DOHH2 (cell line): ENCODE results near the gene PIK3CB.

Source experiments
- EZH2phosphoT487 ChIP-seq: fragments of 200-600 bp; sonication (generic); IDR thresholded peaks from 2 replicates; pipeline ENCODE4 v1.6.1; 2017; ENCODE audit warnings: borderline replicate concordance, mild to moderate bottlenecking, antibody characterized with exemption, low read length, moderate library complexity, mixed read lengths
- TF ChIP-seq, protein P1 (sequence below): fragments of 200-600 bp; sonication (generic); IDR thresholded peaks from one replicate; pipeline ENCODE4 v1.5.1; 2014; ENCODE audit warnings: antibody characterized with exemption, mild to moderate bottlenecking, low read depth, low read length; ENCODE audit not compliant: poor library complexity, severe bottlenecking

- TF ChIP-seq, protein P1, sequence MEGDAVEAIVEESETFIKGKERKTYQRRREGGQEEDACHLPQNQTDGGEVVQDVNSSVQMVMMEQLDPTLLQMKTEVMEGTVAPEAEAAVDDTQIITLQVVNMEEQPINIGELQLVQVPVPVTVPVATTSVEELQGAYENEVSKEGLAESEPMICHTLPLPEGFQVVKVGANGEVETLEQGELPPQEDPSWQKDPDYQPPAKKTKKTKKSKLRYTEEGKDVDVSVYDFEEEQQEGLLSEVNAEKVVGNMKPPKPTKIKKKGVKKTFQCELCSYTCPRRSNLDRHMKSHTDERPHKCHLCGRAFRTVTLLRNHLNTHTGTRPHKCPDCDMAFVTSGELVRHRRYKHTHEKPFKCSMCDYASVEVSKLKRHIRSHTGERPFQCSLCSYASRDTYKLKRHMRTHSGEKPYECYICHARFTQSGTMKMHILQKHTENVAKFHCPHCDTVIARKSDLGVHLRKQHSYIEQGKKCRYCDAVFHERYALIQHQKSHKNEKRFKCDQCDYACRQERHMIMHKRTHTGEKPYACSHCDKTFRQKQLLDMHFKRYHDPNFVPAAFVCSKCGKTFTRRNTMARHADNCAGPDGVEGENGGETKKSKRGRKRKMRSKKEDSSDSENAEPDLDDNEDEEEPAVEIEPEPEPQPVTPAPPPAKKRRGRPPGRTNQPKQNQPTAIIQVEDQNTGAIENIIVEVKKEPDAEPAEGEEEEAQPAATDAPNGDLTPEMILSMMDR: no peak
- no peak for TF ChIP-seq EZH2phosphoT487
These were observed 28.4 kb upstream of the PIK3CB start for GRCh38 chr3:138862924-138863775.
